Activated CD4-positive, alpha-beta T cell treated with anti-CD3 and anti-CD28 coated beads, Interleukin-2, amount 10 ng/mL, durations not matched to agents 7 days and 5 days (primary cell): ENCODE measurements around the gene DCUN1D3. TPM values are rescaled to one million over a fixed set of nuclear protein-coding genes. Genes with fewer than 3 reads are reported as not detected.

ENCODE experiments used
- CTCF ChIA-PET: fragments of 350-600 bp; sonication (Branson Sonifier 250); formaldehyde crosslinking; loops from one replicate; lab custom pipeline; 2021; ENCODE audit warnings: antibody characterized with exemption; lab: Charles Lee
- POLR2A ChIA-PET: fragments of 350-600 bp; sonication (Branson Sonifier 250); formaldehyde crosslinking; loops from one replicate; lab custom pipeline; 2021; ENCODE audit warnings: antibody characterized with exemption; lab: Charles Lee
- DNase-seq: peaks from one replicate; pipeline ENCODE4 v3.0.0-alpha.2; 2020
- H3K27ac Mint-ChIP-seq: one replicate; pipeline ENCODE4 v1.8.0; 2021; ENCODE audit warnings: mild to moderate bottlenecking, moderate library complexity, mixed read lengths
- H3K27me3 Mint-ChIP-seq: one replicate; pipeline ENCODE4 v1.8.0; 2021; ENCODE audit warnings: mixed read lengths
- H3K36me3 Mint-ChIP-seq: one replicate; pipeline ENCODE4 v1.8.0; 2021; ENCODE audit warnings: low read depth, mixed read lengths
- H3K4me1 Mint-ChIP-seq: one replicate; pipeline ENCODE4 v1.8.0; 2021; ENCODE audit warnings: mixed read lengths
- H3K4me3 Mint-ChIP-seq: one replicate; pipeline ENCODE4 v1.8.0; 2021; ENCODE audit warnings: mild to moderate bottlenecking, moderate library complexity, mixed read lengths
- H3K9me3 Mint-ChIP-seq: one replicate; pipeline ENCODE4 v1.8.0; 2021; ENCODE audit warnings: mixed read lengths
- total RNA-seq, 2 experiments: library from RNA; stranded (reverse); gene quantifications; one replicate each; pipeline ENCODE4 v1.2.3, GENCODE V29; 2021

DCUN1D3 gene
- total RNA-seq, 2 experiments from 2014 or later, result 9.9 to 10.8 TPM

DNA sequence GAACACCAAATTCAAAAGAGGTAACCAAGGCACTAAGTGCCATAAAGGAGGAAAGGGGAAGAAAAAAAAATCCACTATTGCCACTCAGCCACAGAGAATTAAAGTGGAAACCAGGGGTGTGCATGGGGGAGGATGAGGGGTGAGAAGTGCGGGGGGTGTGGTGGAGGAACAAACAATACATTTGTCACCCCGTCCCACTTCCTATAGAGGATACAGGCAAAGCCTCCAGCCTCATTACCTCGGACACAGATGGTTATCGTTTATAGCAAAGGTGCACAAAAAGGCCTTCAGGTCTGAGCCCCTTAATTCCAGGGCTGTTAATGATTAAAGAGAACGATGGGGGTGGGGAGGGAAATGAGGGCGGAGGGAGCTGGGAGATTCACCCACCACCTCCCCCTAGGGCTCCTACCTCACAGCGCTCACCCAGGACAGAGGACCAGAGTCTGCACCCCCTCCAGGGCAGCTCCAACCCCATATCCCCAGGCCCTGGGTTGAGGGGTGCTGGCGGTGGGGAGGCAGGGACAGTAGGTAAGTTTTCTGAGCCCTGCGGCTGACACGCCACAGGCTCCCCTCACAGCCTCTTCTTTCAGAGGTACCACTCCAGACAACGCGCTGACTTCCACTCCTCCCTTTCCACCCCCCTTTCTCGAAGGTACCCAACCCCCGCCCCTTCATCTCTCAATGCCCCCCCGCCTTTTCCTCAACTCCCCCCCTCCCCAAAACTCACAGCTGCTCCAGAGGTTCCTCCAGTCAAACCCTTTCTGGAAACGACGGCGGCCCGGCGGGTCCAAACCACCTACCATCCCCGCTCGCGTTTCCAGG is 470 bp downstream of the DCUN1D3 start:
- H3K27ac Mint-ChIP-seq, result peak overlapping the region; percentile 99
- H3K27me3 Mint-ChIP-seq, result no peaks in the 10 kb centered on the region
- peak; percentile 19 for DNase-seq
- no peaks in the 10 kb centered on the region for H3K9me3 Mint-ChIP-seq
- peaks cover 67% of the 10 kb centered on the region for H3K4me1 Mint-ChIP-seq
- ChIA-PET CTCF (interaction anchor here (0.6 to 1.6 kb wide), 4 partner anchors 12 to 401 kb away, joined by 3 to 7 read pairs (median 4); no protein-coding TSS in a partner anchor), POLR2A (interaction anchor here (0.8 to 1.2 kb wide), 4 partner anchors 10 to 39 kb away, joined by 3 to 7 read pairs (median 4); no protein-coding TSS in a partner anchor)
- peaks cover 38% of the 10 kb centered on the region for H3K36me3 Mint-ChIP-seq
- peak overlapping the region; percentile 89 for H3K4me3 Mint-ChIP-seq

DNA sequence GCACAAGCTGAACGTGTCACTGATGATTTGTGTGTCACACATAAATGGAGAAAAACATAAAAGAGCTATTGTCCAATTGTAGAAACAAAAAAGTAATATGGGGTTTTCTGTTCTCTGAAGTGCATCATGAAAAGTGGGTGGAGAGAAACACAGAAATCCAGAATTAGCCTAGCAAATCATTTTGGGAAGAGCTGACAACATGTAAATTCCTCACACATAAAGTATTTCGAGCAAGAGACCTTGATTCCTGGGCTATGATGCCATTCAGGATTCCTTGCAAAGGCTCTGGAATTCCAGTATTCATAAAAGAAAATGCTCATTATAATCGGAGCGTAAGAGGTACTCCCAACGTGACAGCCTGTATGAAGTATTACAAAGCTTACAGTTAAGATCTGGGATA is 1.1 kb downstream of the DCUN1D3 start:
- ChIA-PET CTCF (interaction anchor here (0.6 to 1.6 kb wide), 4 partner anchors 11 to 1537 kb away, joined by 3 to 7 read pairs (median 4); no protein-coding TSS in a partner anchor), POLR2A (interaction anchor here (1.0 kb wide), 1 partner anchor 24 kb away, joined by 7 read pairs; no protein-coding TSS in a partner anchor)
- no peaks in the 10 kb centered on the region for H3K27me3 Mint-ChIP-seq
- no peaks in the 10 kb centered on the region for H3K9me3 Mint-ChIP-seq
- H3K27ac Mint-ChIP-seq, result peak overlapping the region; percentile 99
- H3K36me3 Mint-ChIP-seq, result peaks cover 38% of the 10 kb centered on the region
- H3K4me1 Mint-ChIP-seq, result peaks cover 61% of the 10 kb centered on the region
- no peak for DNase-seq
- peak overlapping the region; percentile 89 for H3K4me3 Mint-ChIP-seq

GRCh38 chr16:20897922-20898321 is 2.2 kb downstream of the DCUN1D3 start:
- no peak overlapping the region for H3K27ac Mint-ChIP-seq
- ChIA-PET CTCF (no interaction called here), POLR2A (no interaction called here)
- H3K4me1 Mint-ChIP-seq, result peaks cover 50% of the 10 kb centered on the region
- peak overlapping the region; percentile 0 for H3K4me3 Mint-ChIP-seq
- H3K36me3 Mint-ChIP-seq, result peaks cover 32% of the 10 kb centered on the region
- no peak for DNase-seq
- H3K9me3 Mint-ChIP-seq, result no peaks in the 10 kb centered on the region
- H3K27me3 Mint-ChIP-seq, result no peaks in the 10 kb centered on the region

- H3K27me3 Mint-ChIP-seq, result no peaks in the 10 kb centered on the region
- peaks cover 46% of the 10 kb centered on the region for H3K4me1 Mint-ChIP-seq
- DNase-seq, result no peak
- no peak overlapping the region for H3K27ac Mint-ChIP-seq
- ChIA-PET POLR2A (no interaction called here), CTCF (no interaction called here)
- peaks cover 33% of the 10 kb centered on the region for H3K36me3 Mint-ChIP-seq
- H3K9me3 Mint-ChIP-seq, result no peaks in the 10 kb centered on the region
- H3K4me3 Mint-ChIP-seq, result peak overlapping the region; percentile 0
Observed at GRCh38 chr16:20897253-20897897, 2.8 kb downstream of the DCUN1D3 start.

DNA sequence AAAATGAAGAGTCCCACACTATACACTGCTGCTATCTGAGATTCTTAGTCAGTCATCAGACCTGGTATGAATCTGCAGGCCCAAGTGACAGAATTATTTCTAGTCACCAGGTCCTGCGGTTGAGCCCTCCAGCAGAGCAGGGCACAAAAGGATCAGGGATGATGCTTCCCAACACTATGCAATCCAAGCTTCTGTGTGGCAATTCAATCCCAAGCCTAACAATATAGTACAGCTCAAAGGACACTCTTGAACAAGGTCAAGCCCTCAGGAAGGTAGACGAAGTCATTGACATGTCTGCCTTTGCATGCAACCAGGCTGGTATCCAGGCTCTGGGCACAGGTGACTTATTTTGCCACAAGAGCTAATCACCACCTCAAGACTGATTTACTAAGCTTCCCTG is 5.8 kb downstream of the DCUN1D3 start:
- Mint-ChIP-seq H3K9me3 (no peaks in the 10 kb centered on the region), H3K27me3 (no peaks in the 10 kb centered on the region), H3K36me3 (peaks cover 28% of the 10 kb centered on the region), H3K4me3 (no peak overlapping the region), H3K27ac (no peak overlapping the region), H3K4me1 (peaks cover 32% of the 10 kb centered on the region)
- ChIA-PET CTCF (interaction anchor here (1.2 to 2.0 kb wide), 2 partner anchors 11 to 19 kb away, joined by 3 to 5 read pairs; no protein-coding TSS in a partner anchor), POLR2A (no interaction called here)
- DNase-seq, result no peak

DNA sequence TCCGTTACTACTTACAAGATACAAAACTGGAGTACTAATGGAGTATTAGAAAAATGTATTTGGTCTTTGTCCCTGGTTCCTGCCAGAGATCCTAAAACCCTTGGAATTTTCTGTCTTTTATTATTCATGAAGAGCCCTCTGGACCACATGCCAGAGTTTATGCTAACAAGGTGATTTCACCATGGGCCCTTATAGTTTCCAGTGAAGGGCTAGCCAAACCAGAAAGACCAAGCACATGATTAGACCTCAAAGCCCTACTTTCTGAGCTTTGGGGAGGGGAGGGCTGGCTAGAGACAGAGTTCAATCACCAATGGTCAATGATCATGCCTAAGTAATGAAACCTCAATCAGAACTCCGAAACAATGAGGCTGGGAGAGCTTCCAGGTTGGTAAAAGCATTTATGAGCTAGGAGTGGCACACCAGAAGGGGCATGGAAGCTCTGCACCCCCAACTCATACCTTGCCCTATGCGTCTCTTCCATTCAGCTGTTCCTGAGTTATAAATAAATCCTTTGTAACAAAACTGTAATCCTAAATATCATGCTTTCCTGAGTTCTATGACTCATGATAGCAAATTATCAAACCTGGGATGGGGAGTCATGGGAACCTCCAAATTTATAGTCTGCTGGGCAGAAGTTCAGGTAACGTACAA is 10.4 kb downstream of the DCUN1D3 start:
- H3K27ac Mint-ChIP-seq, result no peak overlapping the region
- POLR2A ChIA-PET, result interaction anchor here (1.6 kb wide), 1 partner anchor 10 kb away, joined by 3 read pairs; the partner anchor contains the start of gene DCUN1D3
- no peaks in the 10 kb centered on the region for H3K27me3 Mint-ChIP-seq
- DNase-seq, result no peak
- CTCF ChIA-PET, result interaction anchor here (0.6 to 1.5 kb wide), 7 partner anchors 9 to 146 kb away, joined by 3 to 5 read pairs (median 3); no protein-coding TSS in a partner anchor
- peaks cover 10% of the 10 kb centered on the region for H3K4me1 Mint-ChIP-seq
- peaks cover 39% of the 10 kb centered on the region for H3K36me3 Mint-ChIP-seq
- H3K9me3 Mint-ChIP-seq, result no peaks in the 10 kb centered on the region
- H3K4me3 Mint-ChIP-seq, result no peak overlapping the region

- H3K27ac Mint-ChIP-seq, result no peak overlapping the region
- H3K27me3 Mint-ChIP-seq, result no peaks in the 10 kb centered on the region
- H3K36me3 Mint-ChIP-seq, result peaks cover 40% of the 10 kb centered on the region
- peaks cover 23% of the 10 kb centered on the region for H3K4me1 Mint-ChIP-seq
- H3K4me3 Mint-ChIP-seq, result no peak overlapping the region
- ChIA-PET CTCF (no interaction called here), POLR2A (no interaction called here)
- no peak for DNase-seq
- no peaks in the 10 kb centered on the region for H3K9me3 Mint-ChIP-seq
Observed at GRCh38 chr16:20887207-20887606, 13.0 kb downstream of the DCUN1D3 start.

- Mint-ChIP-seq H3K4me1 (peaks cover 23% of the 10 kb centered on the region), H3K27ac (no peak overlapping the region), H3K4me3 (no peak overlapping the region), H3K27me3 (no peaks in the 10 kb centered on the region), H3K36me3 (peaks cover 40% of the 10 kb centered on the region), H3K9me3 (no peaks in the 10 kb centered on the region)
- no peak for DNase-seq
- ChIA-PET CTCF (no interaction called here), POLR2A (no interaction called here)
Observed at GRCh38 chr16:20886320-20886719, 13.8 kb downstream of the DCUN1D3 start.

DNA sequence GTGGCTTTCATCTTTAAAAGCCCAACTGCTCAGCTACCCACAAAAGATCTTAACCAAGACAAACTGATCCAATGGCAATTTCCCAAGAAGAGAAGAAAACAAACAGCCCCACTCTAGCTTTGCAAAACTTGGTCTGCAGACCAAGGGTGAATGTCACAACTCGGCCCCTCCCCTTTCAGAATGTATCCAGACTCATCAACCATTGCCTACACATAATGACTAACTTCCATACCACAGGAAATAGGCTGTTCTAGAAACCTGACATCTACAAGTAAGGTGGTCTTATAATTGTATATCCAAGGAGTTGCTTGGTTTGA is 16.0 kb downstream of the DCUN1D3 start:
- DNase-seq, result no peak
- peaks cover 34% of the 10 kb centered on the region for H3K4me1 Mint-ChIP-seq
- CTCF ChIA-PET, result interaction anchor here (0.9 to 1.3 kb wide), 3 partner anchors 10 to 71 kb away, joined by 3 read pairs; no protein-coding TSS in a partner anchor
- no peak overlapping the region for H3K4me3 Mint-ChIP-seq
- H3K36me3 Mint-ChIP-seq, result peaks cover 33% of the 10 kb centered on the region
- H3K27me3 Mint-ChIP-seq, result no peaks in the 10 kb centered on the region
- POLR2A ChIA-PET, result no interaction called here
- no peaks in the 10 kb centered on the region for H3K9me3 Mint-ChIP-seq
- H3K27ac Mint-ChIP-seq, result no peak overlapping the region

GRCh38 chr16:20883554-20884239 is 16.5 kb downstream of the DCUN1D3 start:
- no peaks in the 10 kb centered on the region for H3K27me3 Mint-ChIP-seq
- DNase-seq, result no peak
- ChIA-PET POLR2A (no interaction called here), CTCF (interaction anchor here (0.9 to 1.3 kb wide), 3 partner anchors 11 to 71 kb away, joined by 3 read pairs; no protein-coding TSS in a partner anchor)
- peaks cover 38% of the 10 kb centered on the region for H3K4me1 Mint-ChIP-seq
- H3K36me3 Mint-ChIP-seq, result peaks cover 35% of the 10 kb centered on the region
- H3K27ac Mint-ChIP-seq, result no peak overlapping the region
- no peaks in the 10 kb centered on the region for H3K9me3 Mint-ChIP-seq
- no peak overlapping the region for H3K4me3 Mint-ChIP-seq

- CTCF ChIA-PET, result interaction anchor here (0.6 to 1.1 kb wide), 3 partner anchors 9 to 1357 kb away, joined by 3 to 4 read pairs (median 3); no protein-coding TSS in a partner anchor
- peaks cover 51% of the 10 kb centered on the region for H3K4me1 Mint-ChIP-seq
- no peaks in the 10 kb centered on the region for H3K27me3 Mint-ChIP-seq
Observed at GRCh38 chr16:20881503-20881878, 18.7 kb downstream of the DCUN1D3 start.

More at GRCh38 chr16:20881503-20881878, 18.7 kb downstream of the DCUN1D3 start:
- Mint-ChIP-seq H3K27ac (no peak overlapping the region), H3K36me3 (peaks cover 33% of the 10 kb centered on the region), H3K4me3 (no peak overlapping the region), H3K9me3 (peaks cover 2% of the 10 kb centered on the region)
- POLR2A ChIA-PET, result no interaction called here
- no peak for DNase-seq
